PC-9 (cell line): Measurements from ENCODE around the gene RTKN2. TPM values are rescaled to one million over a fixed set of nuclear protein-coding genes. Genes with fewer than 3 reads are reported as not detected.

ENCODE experiments used
- BruUV-seq: library from RNA; stranded (reverse); fragments of 400-500 nt; replicated peaks from 2 replicates; lab custom pipeline; 2021; lab: Mats Ljungman, UMichigan
- CTCF ChIA-PET: fragments of 300-600 bp; sonication (Branson Sonifier 250); formaldehyde crosslinking; loops from one replicate; lab custom pipeline; 2022; ENCODE audit warnings: antibody characterized with exemption; lab: Charles Lee
- POLR2A ChIA-PET: fragments of 300-600 bp; sonication (Branson Sonifier 250); formaldehyde crosslinking; loops from one replicate; lab custom pipeline; 2022; ENCODE audit warnings: antibody characterized with exemption; ENCODE audit not compliant: unreplicated experiment; lab: Charles Lee
- DNase-seq, 2 experiments: peaks; one replicate each; pipeline versions ENCODE4 v3.0.0 to v3.0.0-alpha.2; 2015 to 2022; ENCODE audit warnings: mixed read lengths in 1 of 2
- H2AFZ ChIP-seq: fragments of 200-600 bp; sonication (generic); 2 replicates; pipeline ENCODE4 v1.8.1; 2017; ENCODE audit warnings: antibody characterized with exemption
- H3F3A ChIP-seq: fragments of 200-600 bp; sonication (generic); 2 replicates; pipeline ENCODE4 v1.8.1; 2017; ENCODE audit warnings: antibody characterized with exemption, mild to moderate bottlenecking, low read depth; ENCODE audit not compliant: insufficient read depth
- H3K27ac ChIP-seq: fragments of 200-600 bp; sonication (generic); 2 replicates; pipeline ENCODE4 v1.6.1; 2016; ENCODE audit warnings: mixed run types
- H3K27me3 ChIP-seq: fragments of 200-600 bp; sonication (generic); 2 replicates; pipeline ENCODE4 v1.6.1; 2016; ENCODE audit warnings: low read depth, mixed run types; ENCODE audit not compliant: insufficient read depth
- H3K36me3 ChIP-seq: fragments of 200-600 bp; sonication (generic); 2 replicates; pipeline ENCODE4 v1.6.1; 2016; ENCODE audit warnings: low read depth, mixed run types
- H3K4me1 ChIP-seq: fragments of 200-600 bp; sonication (generic); replicated peaks from 2 replicates; pipeline ENCODE4 v1.6.1; 2016; ENCODE audit warnings: mixed run types; ENCODE audit not compliant: insufficient read depth
- H3K4me2 ChIP-seq: fragments of 200-600 bp; sonication (generic); 2 replicates; pipeline ENCODE4 v1.6.1; 2017; ENCODE audit warnings: mixed run types
- H3K4me3 ChIP-seq: fragments of 200-600 bp; sonication (generic); 2 replicates; pipeline ENCODE4 v1.6.1; 2016; ENCODE audit warnings: mixed run types
- H3K79me2 ChIP-seq: fragments of 200-600 bp; sonication (generic); 2 replicates; pipeline ENCODE4 v1.6.1; 2017; ENCODE audit warnings: low read depth, mixed run types
- H3K9me2 ChIP-seq: fragments of 200-600 bp; sonication (generic); 2 replicates; pipeline ENCODE4 v1.8.1; 2017; ENCODE audit warnings: mild to moderate bottlenecking; ENCODE audit not compliant: insufficient read depth
- H3K9me3 ChIP-seq: fragments of 200-600 bp; sonication (generic); 2 replicates; pipeline ENCODE4 v1.8.1; 2016; ENCODE audit warnings: low read depth; ENCODE audit not compliant: insufficient read depth
- H4K20me1 ChIP-seq: fragments of 200-600 bp; sonication (generic); 2 replicates; pipeline ENCODE4 v1.8.1; 2017; ENCODE audit not compliant: insufficient read depth
- CTCF ChIP-seq: fragments of 200-600 bp; sonication (generic); conservative IDR thresholded peaks from 2 replicates; pipeline ENCODE4 v1.6.1; 2017; ENCODE audit warnings: mixed run types, antibody characterized with exemption, mild to moderate bottlenecking, moderate library complexity
- EZH2 ChIP-seq: fragments of 200-600 bp; sonication (generic); IDR thresholded peaks from 2 replicates; pipeline ENCODE4 v1.8.0; 2017; ENCODE audit warnings: antibody characterized with exemption, low read depth
- intact Hi-C: fragments of 100-400 bp; cut with micrococcal nuclease; formaldehyde crosslinking; loops from one replicate; pipeline ENCODE4 v1.10.0; 2022; ENCODE audit not compliant: unreplicated experiment
- total RNA-seq: library from RNA; stranded (reverse); gene quantifications from 2 replicates; pipeline ENCODE4 v1.2.3, GENCODE V29; 2021

RTKN2 gene
- total RNA-seq, 1 experiment from 2014 or later: 18.5 TPM

- no peaks in the 10 kb centered on the region for H4K20me1 ChIP-seq
- no TSS peak for BruUV-seq
- no peaks in the 10 kb centered on the region for H3K36me3 ChIP-seq
- ChIA-PET CTCF (no interaction called here), POLR2A (no interaction called here)
- H3K4me1 ChIP-seq: peaks cover 5% of the 10 kb centered on the region; the same call in 1 of the 2 replicates
- DNase-seq: no peak
- no peak overlapping the region for H3K4me3 ChIP-seq
- H3K27me3 ChIP-seq: no peaks in the 10 kb centered on the region
- 0 out of 2 replicates have a peak, but pooled peaks cover 5% of the 10 kb centered on the region for H3F3A ChIP-seq
- H3K27ac ChIP-seq: no peak overlapping the region
- H3K79me2 ChIP-seq: no peaks in the 10 kb centered on the region
- no peaks in the 10 kb centered on the region for H3K9me2 ChIP-seq
- intact Hi-C loops: no loop called here
- TF ChIP-seq CTCF (no peak), EZH2 (no peak)
- H3K4me2 ChIP-seq: no peak overlapping the region
- no peak overlapping the region for H2AFZ ChIP-seq
- H3K9me3 ChIP-seq: no peaks in the 10 kb centered on the region
Observed at GRCh38 chr10:62237506-62237905, 31.1 kb downstream of the RTKN2 start.

DNA sequence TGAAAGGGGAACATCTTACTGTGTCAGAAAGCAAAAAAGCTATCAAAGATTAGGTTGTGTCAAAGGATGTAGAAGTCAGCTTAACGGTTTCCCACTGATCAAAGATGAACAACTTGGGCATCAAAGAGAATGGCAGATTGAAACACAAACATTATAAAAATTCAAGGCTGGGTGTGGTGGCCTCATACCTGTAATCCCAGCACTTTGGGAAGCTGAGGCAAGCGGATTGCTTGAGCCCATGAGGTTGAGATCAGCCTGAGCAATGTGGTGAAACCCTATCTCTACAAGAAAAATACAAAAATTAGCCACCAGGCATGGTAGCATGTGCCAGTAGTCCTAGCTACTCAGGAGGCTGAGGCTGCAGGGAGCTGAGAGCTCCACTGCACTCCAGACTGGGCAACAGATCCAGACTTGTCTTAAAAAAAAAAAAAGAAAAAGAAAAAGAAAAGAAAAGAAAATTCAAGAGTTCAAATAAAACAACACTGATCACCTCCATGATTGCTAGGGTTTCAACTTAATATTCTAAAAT lies 34.5 kb downstream of the RTKN2 start:
- DNase-seq: no peak
- no peak overlapping the region for H2AFZ ChIP-seq
- POLR2A ChIA-PET: interaction anchor here (0.6 kb wide), 1 partner anchor 11 kb away, joined by 3 read pairs; no protein-coding TSS in a partner anchor
- intact Hi-C loops: no loop called here
- no peak overlapping the region for H3K4me2 ChIP-seq
- H3K27me3 ChIP-seq: no peaks in the 10 kb centered on the region
- H3K27ac ChIP-seq: no peak overlapping the region
- H3K36me3 ChIP-seq: no peaks in the 10 kb centered on the region
- H3K79me2 ChIP-seq: no peaks in the 10 kb centered on the region
- no peaks in the 10 kb centered on the region for H3K9me2 ChIP-seq
- CTCF ChIA-PET: no interaction called here
- H3F3A ChIP-seq: peaks cover 11% of the 10 kb centered on the region; the same call in 1 of the 2 replicates
- peaks cover 17% of the 10 kb centered on the region for H3K4me1 ChIP-seq
- TF ChIP-seq EZH2 (no peak), CTCF (no peak)
- no peak overlapping the region for H3K4me3 ChIP-seq
- H4K20me1 ChIP-seq: no peaks in the 10 kb centered on the region
- no peaks in the 10 kb centered on the region for H3K9me3 ChIP-seq
- BruUV-seq: no TSS peak

DNA sequence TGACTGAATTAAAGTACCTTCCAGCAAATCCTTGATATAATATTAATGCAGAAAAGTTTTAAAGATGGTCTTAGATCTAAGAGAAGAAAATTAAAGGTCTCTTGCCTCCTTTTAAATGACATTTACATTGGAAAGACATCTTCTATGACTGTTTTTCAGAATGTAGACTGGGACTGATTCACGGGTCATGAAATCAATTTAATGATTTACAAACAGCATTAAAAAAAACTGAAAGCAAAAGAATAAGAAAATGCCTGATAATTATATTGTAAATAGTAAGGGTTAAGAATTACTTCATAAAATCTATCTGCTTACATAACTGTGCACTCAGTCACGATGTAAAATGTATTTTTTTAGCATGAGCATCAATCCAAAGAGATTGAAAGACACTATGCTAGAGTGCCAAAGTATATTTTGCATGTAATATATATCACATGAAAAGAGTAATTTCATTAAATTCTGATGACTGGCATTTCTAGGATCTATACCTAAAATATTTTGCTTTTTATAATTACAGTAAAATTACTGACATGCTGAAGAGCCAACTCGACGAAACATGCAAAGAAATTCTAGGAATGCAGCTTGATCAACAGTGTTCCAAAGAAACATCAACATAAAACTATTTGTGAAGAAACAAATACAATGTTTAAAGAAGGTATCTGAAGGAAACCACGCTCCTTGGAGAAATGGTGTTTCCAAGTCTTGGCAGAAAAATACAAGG lies 35.1 kb downstream of the RTKN2 start:
- ChIA-PET CTCF (no interaction called here), POLR2A (no interaction called here)
- BruUV-seq: no TSS peak
- DNase-seq: no peak
- Histone ChIP-seq H3K27ac (no peak overlapping the region), H3K4me1 (peaks cover 17% of the 10 kb centered on the region), H3F3A (peaks cover 11% of the 10 kb centered on the region; the same call in 1 of the 2 replicates), H3K4me2 (no peak overlapping the region), H3K9me2 (no peaks in the 10 kb centered on the region), H3K9me3 (no peaks in the 10 kb centered on the region), H3K27me3 (no peaks in the 10 kb centered on the region), H3K36me3 (no peaks in the 10 kb centered on the region), H4K20me1 (no peaks in the 10 kb centered on the region), H3K79me2 (no peaks in the 10 kb centered on the region), H2AFZ (no peak overlapping the region), H3K4me3 (no peak overlapping the region)
- TF ChIP-seq EZH2: no peak
- no peak for TF ChIP-seq CTCF
- intact Hi-C loops: no loop called here
